HTERT RPE-1 (cell line): Measurements from ENCODE around the gene PLEKHG4B.

Experiments used
- in situ Hi-C: fragments of 300-500 bp; cut with MboI; formaldehyde crosslinking; loops from 4 replicates; pipeline ENCODE4 v1.14.3; 2020; ENCODE audit warnings: low sequenced_read_pairs

The PLEKHG4B gene

GRCh38 chr5:74503-75109 is 17.4 kb upstream of the PLEKHG4B start:
- in situ Hi-C loops: no loop called here

GRCh38 chr5:75331-76320 is 16.3 kb upstream of the PLEKHG4B start:
- in situ Hi-C loops: no loop called here

GRCh38 chr5:76358-77169 is 15.4 kb upstream of the PLEKHG4B start:
- in situ Hi-C loops: no loop called here

- in situ Hi-C loops: no loop called here
Measured at GRCh38 chr5:77170-77501, 14.8 kb upstream of the PLEKHG4B start.

GRCh38 chr5:77546-77945 is 14.4 kb upstream of the PLEKHG4B start:
- in situ Hi-C loops: no loop called here

- in situ Hi-C loops: no loop called here
Measured at GRCh38 chr5:77957-78804, 13.8 kb upstream of the PLEKHG4B start.

- in situ Hi-C loops: no loop called here
Measured at GRCh38 chr5:78805-79149, 13.2 kb upstream of the PLEKHG4B start.

GRCh38 chr5:79263-79662 is 12.7 kb upstream of the PLEKHG4B start:
- in situ Hi-C loops: no loop called here

GRCh38 chr5:79821-80220 is 12.1 kb upstream of the PLEKHG4B start:
- in situ Hi-C loops: no loop called here

GRCh38 chr5:81391-82021 is 10.5 kb upstream of the PLEKHG4B start:
- in situ Hi-C loops: no loop called here

- in situ Hi-C loops: no loop called here
Measured at GRCh38 chr5:82097-82496, 9.9 kb upstream of the PLEKHG4B start.

GRCh38 chr5:82570-82969 is 9.4 kb upstream of the PLEKHG4B start:
- in situ Hi-C loops: no loop called here

- in situ Hi-C loops: no loop called here
Measured at GRCh38 chr5:83029-83428, 8.9 kb upstream of the PLEKHG4B start.

GRCh38 chr5:85334-85995 is 6.5 kb upstream of the PLEKHG4B start:
- in situ Hi-C loops: no loop called here

GRCh38 chr5:89337-90286 is 2.4 kb upstream of the PLEKHG4B start:
- in situ Hi-C loops: no loop called here

GRCh38 chr5:90590-91547 is 1.1 kb upstream of the PLEKHG4B start:
- in situ Hi-C loops: no loop called here

- in situ Hi-C loops: no loop called here
Measured at GRCh38 chr5:92401-93220, 643 bp downstream of the PLEKHG4B start.
